WTC11 (cell line): Measurements from ENCODE around the gene NCOA6. TPM values are rescaled to one million over a fixed set of nuclear protein-coding genes. Genes with fewer than 3 reads are reported as not detected.

Source experiments
- ATAC-seq: fragments of 200-7000 bp; cut with Tn5 transposase; 2 replicates; pipeline ENCODE4 v1.10.0; 2021; ENCODE audit warnings: mild to moderate bottlenecking, moderate library complexity
- CTCF ChIA-PET: fragments of 300-600 bp; sonication (Branson Sonifier 250); formaldehyde crosslinking; loops from one replicate; lab custom pipeline; 2021; ENCODE audit warnings: antibody characterized with exemption; lab: Charles Lee
- POLR2A ChIA-PET: fragments of 350-600 bp; sonication (Branson Sonifier 250); formaldehyde crosslinking; loops from one replicate; lab custom pipeline; 2021; ENCODE audit warnings: antibody characterized with exemption; lab: Charles Lee
- DNase-seq: peaks from one replicate; pipeline ENCODE4 v3.0.0; 2021; ENCODE audit warnings: low spot score
- H3K27ac Mint-ChIP-seq: 2 replicates; pipeline ENCODE4 v1.8.0; 2021; ENCODE audit warnings: mixed read lengths
- H3K27me3 Mint-ChIP-seq: 2 replicates; pipeline ENCODE4 v1.8.0; 2021; ENCODE audit warnings: low read depth, mild to moderate bottlenecking, moderate library complexity, mixed read lengths
- H3K36me3 Mint-ChIP-seq: 2 replicates; pipeline ENCODE4 v1.8.0; 2021; ENCODE audit warnings: mixed read lengths
- H3K4me1 Mint-ChIP-seq: 2 replicates; pipeline ENCODE4 v1.8.0; 2022; ENCODE audit warnings: mixed read lengths
- H3K4me3 Mint-ChIP-seq: 2 replicates; pipeline ENCODE4 v1.8.0; 2021; ENCODE audit warnings: mild to moderate bottlenecking, moderate library complexity, mixed read lengths
- H3K9me3 Mint-ChIP-seq: 2 replicates; pipeline ENCODE4 v1.8.0; 2021; ENCODE audit warnings: mixed read lengths
- FOXK1 ChIP-seq: sonication (generic); formaldehyde crosslinking; IDR thresholded peaks from 2 replicates; pipeline ENCODE4 v1.8.0; 2022; ENCODE audit warnings: mild to moderate bottlenecking, moderate library complexity, missing genetic modification reagents
- FOXP1 ChIP-seq: sonication (generic); formaldehyde crosslinking; IDR thresholded peaks from 2 replicates; pipeline ENCODE4 v1.8.0; 2022; ENCODE audit warnings: missing genetic modification reagents, mild to moderate bottlenecking, moderate library complexity, borderline replicate concordance
- IRF2 ChIP-seq: sonication (generic); formaldehyde crosslinking; IDR thresholded peaks from 2 replicates; pipeline ENCODE4 v1.8.0; 2022; ENCODE audit warnings: low read depth, missing genetic modification reagents, borderline replicate concordance
- NR3C1 ChIP-seq: sonication (generic); formaldehyde crosslinking; conservative IDR thresholded peaks from 2 replicates; pipeline ENCODE4 v1.8.1; 2023; ENCODE audit warnings: low read depth, mild to moderate bottlenecking, missing genetic modification reagents
- SOX15 ChIP-seq: fragments of 250-450 bp; sonication (Bioruptor Pico); IDR thresholded peaks from 2 replicates; pipeline ENCODE4 v1.9.0; 2021; ENCODE audit warnings: mild to moderate bottlenecking
- SP1 ChIP-seq: sonication (generic); formaldehyde crosslinking; conservative IDR thresholded peaks from 2 replicates; pipeline ENCODE4 v1.8.1; 2022; ENCODE audit warnings: missing genetic modification reagents
- ZNF121 ChIP-seq: sonication (generic); formaldehyde crosslinking; IDR thresholded peaks from 2 replicates; pipeline ENCODE4 v1.8.0; 2023; ENCODE audit warnings: missing genetic modification reagents
- ZNF232 ChIP-seq: sonication (generic); formaldehyde crosslinking; IDR thresholded peaks from 2 replicates; pipeline ENCODE4 v1.8.0; 2022; ENCODE audit warnings: mild to moderate bottlenecking, missing genetic modification reagents
- ZNF396 ChIP-seq: fragments of 250-450 bp; sonication (Bioruptor Pico); IDR thresholded peaks from 2 replicates; pipeline ENCODE4 v1.8.0; 2021; ENCODE audit warnings: mild to moderate bottlenecking, moderate library complexity, borderline replicate concordance
- total RNA-seq: library from RNA; stranded (reverse); gene quantifications from 3 replicates; pipeline ENCODE4 v1.2.3, GENCODE V29; 2021
- TF ChIP-seq, protein P1 (sequence below): sonication (generic); formaldehyde crosslinking; IDR thresholded peaks from 2 replicates; pipeline ENCODE4 v1.8.0; 2022; ENCODE audit warnings: mild to moderate bottlenecking, missing genetic modification reagents
- TF ChIP-seq, protein P2 (sequence below): fragments of 250-450 bp; sonication (Bioruptor Pico); IDR thresholded peaks from 2 replicates; pipeline ENCODE4 v2.1.2; 2022; ENCODE audit warnings: mild to moderate bottlenecking, moderate library complexity
- TF ChIP-seq, protein P3 (sequence below): sonication (generic); formaldehyde crosslinking; IDR thresholded peaks from 2 replicates; pipeline ENCODE4 v1.8.0; 2022; ENCODE audit warnings: mild to moderate bottlenecking, missing genetic modification reagents
- TF ChIP-seq, protein P4 (sequence below): sonication (generic); formaldehyde crosslinking; IDR thresholded peaks from 2 replicates; pipeline ENCODE4 v1.8.1; 2023; ENCODE audit warnings: mild to moderate bottlenecking, missing genetic modification reagents
- TF ChIP-seq, protein P5 (sequence below): fragments of 250-450 bp; sonication (Bioruptor Pico); conservative IDR thresholded peaks from 2 replicates; pipeline ENCODE4 v1.9.0; 2021; ENCODE audit warnings: mild to moderate bottlenecking
- TF ChIP-seq, protein P6 (sequence below): fragments of 250-450 bp; sonication (Bioruptor Pico); IDR thresholded peaks from 2 replicates; pipeline ENCODE4 v1.8.0; 2021; ENCODE audit warnings: mild to moderate bottlenecking
- TF ChIP-seq, protein P7 (sequence below): sonication (generic); formaldehyde crosslinking; conservative IDR thresholded peaks from 2 replicates; pipeline ENCODE4 v1.8.1; 2023; ENCODE audit warnings: mild to moderate bottlenecking, low read depth, missing genetic modification reagents, moderate library complexity

Gene NCOA6
- total RNA-seq, 1 experiment from 2014 or later, result 10.1 TPM

DNA sequence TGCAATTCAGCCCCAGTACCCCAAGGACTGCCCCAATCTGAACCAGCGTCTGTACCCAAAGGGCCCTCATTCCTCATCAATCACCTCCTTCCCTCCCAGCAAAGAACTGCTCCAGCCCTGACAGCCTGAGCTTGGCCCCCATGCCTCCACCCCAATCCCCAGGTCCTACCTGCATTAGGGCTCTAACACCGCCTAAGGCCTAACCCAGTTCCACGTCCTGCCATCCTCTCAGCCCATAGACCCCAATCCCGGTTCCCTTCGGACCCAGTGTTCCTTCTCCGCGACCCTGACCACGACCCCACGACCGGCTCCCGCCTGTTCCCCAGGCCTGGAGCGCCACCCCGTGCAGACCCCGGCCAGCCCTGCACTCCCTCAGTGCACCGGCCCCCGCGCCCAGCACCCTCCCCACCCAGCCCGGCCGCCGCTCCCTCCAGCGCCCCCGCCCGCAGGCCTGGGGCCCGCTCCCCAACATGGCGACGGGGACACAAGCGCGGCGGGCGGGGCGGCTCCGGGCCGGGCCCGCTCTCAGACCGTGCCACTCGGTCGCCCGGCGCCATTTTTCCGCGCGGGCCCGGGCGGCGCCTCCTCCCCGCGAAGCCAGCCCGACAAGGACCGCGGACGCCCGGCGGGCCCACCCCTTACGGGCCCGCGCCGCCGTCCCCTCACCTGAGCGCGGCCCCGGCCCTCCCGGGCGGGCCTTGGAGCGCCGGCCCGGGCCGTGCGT, 483 bp downstream of the NCOA6 start (continued):
- TF ChIP-seq, protein P1, sequence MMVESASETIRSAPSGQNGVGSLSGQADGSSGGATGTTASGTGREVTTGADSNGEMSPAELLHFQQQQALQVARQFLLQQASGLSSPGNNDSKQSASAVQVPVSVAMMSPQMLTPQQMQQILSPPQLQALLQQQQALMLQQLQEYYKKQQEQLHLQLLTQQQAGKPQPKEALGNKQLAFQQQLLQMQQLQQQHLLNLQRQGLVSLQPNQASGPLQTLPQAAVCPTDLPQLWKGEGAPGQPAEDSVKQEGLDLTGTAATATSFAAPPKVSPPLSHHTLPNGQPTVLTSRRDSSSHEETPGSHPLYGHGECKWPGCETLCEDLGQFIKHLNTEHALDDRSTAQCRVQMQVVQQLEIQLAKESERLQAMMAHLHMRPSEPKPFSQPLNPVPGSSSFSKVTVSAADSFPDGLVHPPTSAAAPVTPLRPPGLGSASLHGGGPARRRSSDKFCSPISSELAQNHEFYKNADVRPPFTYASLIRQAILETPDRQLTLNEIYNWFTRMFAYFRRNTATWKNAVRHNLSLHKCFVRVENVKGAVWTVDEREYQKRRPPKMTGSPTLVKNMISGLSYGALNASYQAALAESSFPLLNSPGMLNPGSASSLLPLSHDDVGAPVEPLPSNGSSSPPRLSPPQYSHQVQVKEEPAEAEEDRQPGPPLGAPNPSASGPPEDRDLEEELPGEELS, result no peak; the same call in none of the 2 replicates
- TF ChIP-seq, protein P2, sequence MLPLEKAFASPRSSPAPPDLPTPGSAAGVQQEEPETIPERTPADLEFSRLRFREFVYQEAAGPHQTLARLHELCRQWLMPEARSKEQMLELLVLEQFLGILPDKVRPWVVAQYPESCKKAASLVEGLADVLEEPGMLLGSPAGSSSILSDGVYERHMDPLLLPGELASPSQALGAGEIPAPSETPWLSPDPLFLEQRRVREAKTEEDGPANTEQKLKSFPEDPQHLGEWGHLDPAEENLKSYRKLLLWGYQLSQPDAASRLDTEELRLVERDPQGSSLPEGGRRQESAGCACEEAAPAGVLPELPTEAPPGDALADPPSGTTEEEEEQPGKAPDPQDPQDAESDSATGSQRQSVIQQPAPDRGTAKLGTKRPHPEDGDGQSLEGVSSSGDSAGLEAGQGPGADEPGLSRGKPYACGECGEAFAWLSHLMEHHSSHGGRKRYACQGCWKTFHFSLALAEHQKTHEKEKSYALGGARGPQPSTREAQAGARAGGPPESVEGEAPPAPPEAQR, result no peak
- TF ChIP-seq IRF2 (CRISPR knock-in tag) (no peak), NR3C1 (CRISPR knock-in tag) (no peak), FOXK1 (peak; percentile 60; the same call in 1 of the 2 replicates), FOXP1 (CRISPR knock-in tag) (peak; percentile 79), ZNF232 (CRISPR knock-in tag) (no peak)
- TF ChIP-seq, protein P3, sequence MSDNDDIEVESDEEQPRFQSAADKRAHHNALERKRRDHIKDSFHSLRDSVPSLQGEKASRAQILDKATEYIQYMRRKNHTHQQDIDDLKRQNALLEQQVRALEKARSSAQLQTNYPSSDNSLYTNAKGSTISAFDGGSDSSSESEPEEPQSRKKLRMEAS, result 0 out of 2 replicates have a peak, but pooled peaks have one; percentile 18
- TF ChIP-seq, protein P4, sequence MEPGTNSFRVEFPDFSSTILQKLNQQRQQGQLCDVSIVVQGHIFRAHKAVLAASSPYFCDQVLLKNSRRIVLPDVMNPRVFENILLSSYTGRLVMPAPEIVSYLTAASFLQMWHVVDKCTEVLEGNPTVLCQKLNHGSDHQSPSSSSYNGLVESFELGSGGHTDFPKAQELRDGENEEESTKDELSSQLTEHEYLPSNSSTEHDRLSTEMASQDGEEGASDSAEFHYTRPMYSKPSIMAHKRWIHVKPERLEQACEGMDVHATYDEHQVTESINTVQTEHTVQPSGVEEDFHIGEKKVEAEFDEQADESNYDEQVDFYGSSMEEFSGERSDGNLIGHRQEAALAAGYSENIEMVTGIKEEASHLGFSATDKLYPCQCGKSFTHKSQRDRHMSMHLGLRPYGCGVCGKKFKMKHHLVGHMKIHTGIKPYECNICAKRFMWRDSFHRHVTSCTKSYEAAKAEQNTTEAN (CRISPR knock-in tag), result 0 out of 2 replicates have a peak, but pooled peaks have one; percentile 16
- TF ChIP-seq, protein P5, sequence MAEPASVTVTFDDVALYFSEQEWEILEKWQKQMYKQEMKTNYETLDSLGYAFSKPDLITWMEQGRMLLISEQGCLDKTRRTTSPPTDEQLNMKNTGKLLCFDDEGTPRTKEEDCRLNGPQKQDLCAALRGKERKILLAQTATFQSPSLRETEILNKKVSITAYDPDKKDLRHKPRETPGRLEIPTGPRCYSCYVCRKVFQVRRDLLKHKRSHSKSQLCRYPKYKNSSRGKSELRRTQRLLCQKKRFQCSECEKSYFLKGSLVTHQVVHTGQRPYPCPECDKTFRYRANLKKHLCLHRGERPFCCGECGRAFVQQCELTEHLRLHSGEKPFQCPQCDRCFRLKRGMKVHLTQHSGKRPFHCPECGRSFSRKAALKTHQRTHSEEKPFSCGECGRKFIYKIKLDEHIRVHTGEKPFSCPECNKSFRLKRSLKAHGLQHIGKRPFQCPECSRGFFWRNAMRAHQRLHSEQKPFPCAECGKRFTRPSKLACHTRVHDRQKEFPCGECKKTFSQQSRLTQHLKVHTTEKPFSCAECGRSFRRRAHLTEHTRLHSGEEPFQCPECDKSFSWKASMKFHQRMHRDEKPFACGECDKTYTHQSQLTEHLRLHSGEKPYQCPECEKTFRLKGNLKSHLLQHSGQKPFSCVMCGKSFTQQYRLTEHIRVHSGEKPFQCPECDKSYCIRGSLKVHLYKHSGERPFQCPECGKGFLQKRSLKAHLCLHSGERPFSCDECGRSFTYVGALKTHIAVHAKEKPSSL, result no peak
- TF ChIP-seq, protein P6, sequence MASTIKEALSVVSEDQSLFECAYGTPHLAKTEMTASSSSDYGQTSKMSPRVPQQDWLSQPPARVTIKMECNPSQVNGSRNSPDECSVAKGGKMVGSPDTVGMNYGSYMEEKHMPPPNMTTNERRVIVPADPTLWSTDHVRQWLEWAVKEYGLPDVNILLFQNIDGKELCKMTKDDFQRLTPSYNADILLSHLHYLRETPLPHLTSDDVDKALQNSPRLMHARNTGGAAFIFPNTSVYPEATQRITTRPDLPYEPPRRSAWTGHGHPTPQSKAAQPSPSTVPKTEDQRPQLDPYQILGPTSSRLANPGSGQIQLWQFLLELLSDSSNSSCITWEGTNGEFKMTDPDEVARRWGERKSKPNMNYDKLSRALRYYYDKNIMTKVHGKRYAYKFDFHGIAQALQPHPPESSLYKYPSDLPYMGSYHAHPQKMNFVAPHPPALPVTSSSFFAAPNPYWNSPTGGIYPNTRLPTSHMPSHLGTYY (CRISPR knock-in tag), result no peak

DNA sequence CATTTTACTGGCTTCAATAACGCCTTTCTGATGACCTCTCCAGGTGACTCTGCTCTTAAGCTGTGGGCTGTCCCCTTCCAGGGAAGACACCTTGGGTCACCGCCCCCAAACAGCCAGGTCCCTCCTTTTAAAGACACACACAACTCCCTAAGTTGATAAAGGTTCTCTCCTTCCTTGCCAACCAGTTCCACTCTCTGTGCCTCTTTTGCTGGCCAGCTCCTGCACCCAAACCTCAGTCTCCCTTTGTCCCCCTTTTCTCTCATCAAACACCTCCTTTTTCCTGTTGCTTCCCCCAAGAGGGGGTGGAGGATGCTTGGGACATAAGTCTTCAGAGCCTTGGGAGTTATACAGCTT, 1.0 kb downstream of the NCOA6 start:
- H3K4me3 Mint-ChIP-seq, result peak overlapping the region; percentile 96
- peaks cover 4% of the 10 kb centered on the region for H3K27me3 Mint-ChIP-seq
- ATAC-seq (peak; percentile 67), DNase-seq (peak; percentile 72)
- TF ChIP-seq FOXP1 (CRISPR knock-in tag) (no peak), SP1 (CRISPR knock-in tag) (peak; percentile 40; the same call in 1 of the 2 replicates), NR3C1 (CRISPR knock-in tag) (no peak)
- ChIA-PET CTCF (interaction anchor here (0.9 to 1.4 kb wide), 4 partner anchors 49 to 174 kb away, joined by 3 to 5 read pairs (median 3); partner anchors contain the start of genes GGT7, GSS and MYH7B), POLR2A (no interaction called here)
- H3K36me3 Mint-ChIP-seq, result peaks cover 5% of the 10 kb centered on the region
- H3K9me3 Mint-ChIP-seq, result peaks cover 6% of the 10 kb centered on the region
- peak overlapping the region; percentile 88 for H3K27ac Mint-ChIP-seq
- H3K4me1 Mint-ChIP-seq, result peaks cover 9% of the 10 kb centered on the region

DNA sequence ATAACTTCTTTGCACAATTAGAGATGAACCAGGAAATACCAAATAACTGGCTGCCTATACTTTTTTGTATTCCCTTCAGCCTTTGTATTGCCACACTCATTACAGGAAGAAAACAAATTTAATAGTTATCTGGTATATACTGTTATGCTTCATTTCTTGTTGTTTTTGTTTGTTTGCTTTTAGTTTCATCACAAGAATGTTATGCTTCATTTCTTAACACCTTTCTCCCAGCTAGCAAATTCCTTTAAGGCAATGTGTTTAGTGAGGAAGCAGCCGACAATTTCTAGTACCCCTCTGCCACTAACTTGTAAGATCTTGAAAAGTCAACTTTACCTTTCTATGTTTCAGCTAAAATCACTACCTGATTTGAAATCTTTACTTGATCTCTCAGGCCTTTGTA, 1.4 kb downstream of the NCOA6 start:
- Mint-ChIP-seq H3K27ac (peak overlapping the region; percentile 88; the same call in 1 of the 2 replicates), H3K36me3 (peaks cover 5% of the 10 kb centered on the region), H3K4me1 (peaks cover 9% of the 10 kb centered on the region), H3K9me3 (peaks cover 6% of the 10 kb centered on the region), H3K4me3 (peak overlapping the region; percentile 96), H3K27me3 (peaks cover 2% of the 10 kb centered on the region)
- ATAC-seq (no peak), DNase-seq (no peak)
- CTCF ChIA-PET, result interaction anchor here (0.9 to 1.0 kb wide), 3 partner anchors 49 to 175 kb away, joined by 3 read pairs; partner anchors contain the start of genes GGT7, GSS and MYH7B
- POLR2A ChIA-PET, result no interaction called here
- TF ChIP-seq ZNF121, result no peak
- TF ChIP-seq, protein P7, sequence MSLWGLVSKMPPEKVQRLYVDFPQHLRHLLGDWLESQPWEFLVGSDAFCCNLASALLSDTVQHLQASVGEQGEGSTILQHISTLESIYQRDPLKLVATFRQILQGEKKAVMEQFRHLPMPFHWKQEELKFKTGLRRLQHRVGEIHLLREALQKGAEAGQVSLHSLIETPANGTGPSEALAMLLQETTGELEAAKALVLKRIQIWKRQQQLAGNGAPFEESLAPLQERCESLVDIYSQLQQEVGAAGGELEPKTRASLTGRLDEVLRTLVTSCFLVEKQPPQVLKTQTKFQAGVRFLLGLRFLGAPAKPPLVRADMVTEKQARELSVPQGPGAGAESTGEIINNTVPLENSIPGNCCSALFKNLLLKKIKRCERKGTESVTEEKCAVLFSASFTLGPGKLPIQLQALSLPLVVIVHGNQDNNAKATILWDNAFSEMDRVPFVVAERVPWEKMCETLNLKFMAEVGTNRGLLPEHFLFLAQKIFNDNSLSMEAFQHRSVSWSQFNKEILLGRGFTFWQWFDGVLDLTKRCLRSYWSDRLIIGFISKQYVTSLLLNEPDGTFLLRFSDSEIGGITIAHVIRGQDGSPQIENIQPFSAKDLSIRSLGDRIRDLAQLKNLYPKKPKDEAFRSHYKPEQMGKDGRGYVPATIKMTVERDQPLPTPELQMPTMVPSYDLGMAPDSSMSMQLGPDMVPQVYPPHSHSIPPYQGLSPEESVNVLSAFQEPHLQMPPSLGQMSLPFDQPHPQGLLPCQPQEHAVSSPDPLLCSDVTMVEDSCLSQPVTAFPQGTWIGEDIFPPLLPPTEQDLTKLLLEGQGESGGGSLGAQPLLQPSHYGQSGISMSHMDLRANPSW, result no peak
- TF ChIP-seq ZNF396, result no peak
- no peak for TF ChIP-seq SOX15 (CRISPR knock-in tag)
- TF ChIP-seq NR3C1 (CRISPR knock-in tag), result no peak
- TF ChIP-seq, protein P2, result no peak
